HepG2 (cell line): ENCODE measurements around the gene RRBP1. TPM values are rescaled to one million over a fixed set of nuclear protein-coding genes. Genes with fewer than 3 reads are reported as not detected.

Experiments used
- DPF2 ChIP-seq: sonication (generic); formaldehyde crosslinking; IDR thresholded peaks from 2 replicates; pipeline ENCODE4 v1.4.0; 2020; ENCODE audit warnings: mild to moderate bottlenecking, low read depth, missing genetic modification reagents, borderline replicate concordance
- ETV5 ChIP-seq: IDR thresholded peaks from 2 replicates; pipeline ENCODE4 v1.6.1; 2018; ENCODE audit warnings: missing biosample characterization, missing genetic modification reagents, inconsistent platforms, borderline replicate concordance
- JUN ChIP-seq: sonication (generic); formaldehyde crosslinking; IDR thresholded peaks from 2 replicates; pipeline ENCODE4 v1.4.0; 2020; ENCODE audit warnings: mild to moderate bottlenecking, missing genetic modification reagents
- RBFOX2 ChIP-seq: fragments of 200-400 bp; formaldehyde crosslinking; IDR thresholded peaks from 2 replicates; pipeline ENCODE4 v1.6.1; 2017; ENCODE audit warnings: low read depth, mild to moderate bottlenecking, low read length
- RXRA ChIP-seq: sonication (generic); formaldehyde crosslinking; IDR thresholded peaks from 2 replicates; pipeline ENCODE4 v1.5.1; 2020; ENCODE audit warnings: missing genetic modification reagents
- RXRB ChIP-seq: IDR thresholded peaks from 2 replicates; pipeline ENCODE4 v1.6.1; 2016; ENCODE audit warnings: borderline replicate concordance, missing genetic modification reagents, missing compliant biosample characterization
- SOX5 ChIP-seq: IDR thresholded peaks from 2 replicates; pipeline ENCODE4 v1.6.1; 2016; ENCODE audit warnings: borderline replicate concordance
- SP140L ChIP-seq: sonication (generic); formaldehyde crosslinking; IDR thresholded peaks from 2 replicates; pipeline ENCODE4 v1.4.0; 2020; ENCODE audit warnings: missing genetic modification reagents, borderline replicate concordance
- ZBTB42 ChIP-seq: sonication (generic); formaldehyde crosslinking; IDR thresholded peaks from 2 replicates; pipeline ENCODE4 v1.5.0; 2020; ENCODE audit warnings: mild to moderate bottlenecking, missing genetic modification reagents
- ZNF264 ChIP-seq: sonication (generic); formaldehyde crosslinking; IDR thresholded peaks from 2 replicates; pipeline ENCODE4 v1.4.0; 2020; ENCODE audit warnings: missing genetic modification reagents
- ZNF367 ChIP-seq: sonication (generic); formaldehyde crosslinking; IDR thresholded peaks from 2 replicates; pipeline ENCODE4 v1.4.0; 2020; ENCODE audit warnings: missing genetic modification reagents, borderline replicate concordance
- ZNF614 ChIP-seq: IDR thresholded peaks from 2 replicates; pipeline ENCODE4 v1.6.1; 2018; ENCODE audit warnings: missing biosample characterization, missing genetic modification reagents, inconsistent platforms, borderline replicate concordance
- ZNF720 ChIP-seq: sonication (generic); formaldehyde crosslinking; IDR thresholded peaks from 2 replicates; pipeline ENCODE4 v1.4.0; 2020; ENCODE audit warnings: missing genetic modification reagents
- polyA plus RNA-seq, 8 experiments: library from polyadenylated mRNA; depleted of rRNA in 3 of 8; stranded (reverse) in 7 of 8; unstranded in 1 of 8; fragments of >200 nt; fragmentation: Illumina TruSeq in 4 of 8; extraction: Trizol in 4 of 8; gene quantifications; 2 replicates each; pipeline versions ENCODE4 v1.2.1 to v1.2.3, GENCODE V29; 2011 to 2016; ENCODE audit warnings: low read depth in 4 of 8, missing spikeins in 1 of 8, mixed read lengths in 1 of 8; ENCODE audit not compliant: insufficient read depth in 1 of 8
- total RNA-seq, 5 experiments: library from RNA; depleted of rRNA; stranded (reverse); fragments of >200 nt; fragmentation: Illumina TruSeq; extraction: Trizol; gene quantifications; 2 replicates each; pipeline ENCODE4 v1.2.3, GENCODE V29; 2016; ENCODE audit warnings: low read depth in 1 of 5
- TF ChIP-seq, protein P1 (sequence below): sonication (generic); formaldehyde crosslinking; IDR thresholded peaks from 2 replicates; pipeline ENCODE4 v1.5.0; 2020; ENCODE audit warnings: mild to moderate bottlenecking, missing genetic modification reagents
- TF ChIP-seq, protein P2 (sequence below): sonication (generic); formaldehyde crosslinking; IDR thresholded peaks from 2 replicates; pipeline ENCODE4 v1.9.0; 2021; ENCODE audit warnings: missing genetic modification reagents, borderline replicate concordance
- TF ChIP-seq, protein P3 (sequence below): IDR thresholded peaks from 2 replicates; pipeline ENCODE4 v1.6.1; 2016; ENCODE audit warnings: low read depth, missing genetic modification reagents, missing compliant biosample characterization
- TF ChIP-seq, protein P4 (sequence below): IDR thresholded peaks from 2 replicates; pipeline ENCODE4 v1.6.1; 2016; ENCODE audit warnings: low read depth, borderline replicate concordance

RRBP1 gene
- total and polyA plus RNA-seq, 2 of the 13 experiments (the other 11 are each of a cell fraction or from before 2014, with no cell fraction given), result 150 to 222 TPM

DNA sequence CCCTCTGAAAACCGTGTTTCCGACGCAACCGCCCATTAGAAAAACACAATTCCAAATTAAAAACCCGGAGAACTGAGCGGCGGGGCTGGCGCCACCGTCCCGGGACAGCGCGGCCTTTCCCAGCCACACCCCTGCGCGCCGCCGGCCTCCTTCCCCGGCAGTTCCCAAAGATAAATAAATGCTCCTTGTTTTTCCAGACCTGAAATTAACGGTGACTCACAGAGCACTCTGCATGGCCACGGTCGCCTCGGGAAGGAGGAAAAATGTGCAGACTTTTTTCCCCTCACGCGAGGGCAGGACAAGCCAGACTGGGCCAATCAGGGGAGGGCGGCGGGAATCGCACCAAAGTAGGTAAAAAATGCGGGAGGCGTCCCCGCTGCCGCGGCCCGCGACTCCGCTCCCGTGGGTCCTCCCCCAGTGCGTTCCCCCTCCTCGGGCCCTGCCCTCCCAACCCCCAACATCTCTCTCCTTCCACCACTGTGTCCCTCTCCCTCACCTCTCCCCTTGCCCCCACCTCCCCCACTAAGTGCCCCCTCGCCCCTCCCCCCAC, 113.0 kb downstream of the RRBP1 start (continued):
- TF ChIP-seq, protein P1, sequence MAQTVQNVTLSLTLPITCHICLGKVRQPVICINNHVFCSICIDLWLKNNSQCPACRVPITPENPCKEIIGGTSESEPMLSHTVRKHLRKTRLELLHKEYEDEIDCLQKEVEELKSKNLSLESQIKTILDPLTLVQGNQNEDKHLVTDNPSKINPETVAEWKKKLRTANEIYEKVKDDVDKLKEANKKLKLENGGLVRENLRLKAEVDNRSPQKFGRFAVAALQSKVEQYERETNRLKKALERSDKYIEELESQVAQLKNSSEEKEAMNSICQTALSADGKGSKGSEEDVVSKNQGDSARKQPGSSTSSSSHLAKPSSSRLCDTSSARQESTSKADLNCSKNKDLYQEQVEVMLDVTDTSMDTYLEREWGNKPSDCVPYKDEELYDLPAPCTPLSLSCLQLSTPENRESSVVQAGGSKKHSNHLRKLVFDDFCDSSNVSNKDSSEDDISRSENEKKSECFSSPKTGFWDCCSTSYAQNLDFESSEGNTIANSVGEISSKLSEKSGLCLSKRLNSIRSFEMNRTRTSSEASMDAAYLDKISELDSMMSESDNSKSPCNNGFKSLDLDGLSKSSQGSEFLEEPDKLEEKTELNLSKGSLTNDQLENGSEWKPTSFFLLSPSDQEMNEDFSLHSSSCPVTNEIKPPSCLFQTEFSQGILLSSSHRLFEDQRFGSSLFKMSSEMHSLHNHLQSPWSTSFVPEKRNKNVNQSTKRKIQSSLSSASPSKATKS (CRISPR knock-in tag), result no peak
- 0 out of 2 replicates have a peak, but pooled peaks have one; percentile 27 for TF ChIP-seq SOX5 (CRISPR knock-in tag)
- TF ChIP-seq RXRB (CRISPR knock-in tag), result peak; percentile 37; the same call in 1 of the 2 replicates
- TF ChIP-seq, protein P2, sequence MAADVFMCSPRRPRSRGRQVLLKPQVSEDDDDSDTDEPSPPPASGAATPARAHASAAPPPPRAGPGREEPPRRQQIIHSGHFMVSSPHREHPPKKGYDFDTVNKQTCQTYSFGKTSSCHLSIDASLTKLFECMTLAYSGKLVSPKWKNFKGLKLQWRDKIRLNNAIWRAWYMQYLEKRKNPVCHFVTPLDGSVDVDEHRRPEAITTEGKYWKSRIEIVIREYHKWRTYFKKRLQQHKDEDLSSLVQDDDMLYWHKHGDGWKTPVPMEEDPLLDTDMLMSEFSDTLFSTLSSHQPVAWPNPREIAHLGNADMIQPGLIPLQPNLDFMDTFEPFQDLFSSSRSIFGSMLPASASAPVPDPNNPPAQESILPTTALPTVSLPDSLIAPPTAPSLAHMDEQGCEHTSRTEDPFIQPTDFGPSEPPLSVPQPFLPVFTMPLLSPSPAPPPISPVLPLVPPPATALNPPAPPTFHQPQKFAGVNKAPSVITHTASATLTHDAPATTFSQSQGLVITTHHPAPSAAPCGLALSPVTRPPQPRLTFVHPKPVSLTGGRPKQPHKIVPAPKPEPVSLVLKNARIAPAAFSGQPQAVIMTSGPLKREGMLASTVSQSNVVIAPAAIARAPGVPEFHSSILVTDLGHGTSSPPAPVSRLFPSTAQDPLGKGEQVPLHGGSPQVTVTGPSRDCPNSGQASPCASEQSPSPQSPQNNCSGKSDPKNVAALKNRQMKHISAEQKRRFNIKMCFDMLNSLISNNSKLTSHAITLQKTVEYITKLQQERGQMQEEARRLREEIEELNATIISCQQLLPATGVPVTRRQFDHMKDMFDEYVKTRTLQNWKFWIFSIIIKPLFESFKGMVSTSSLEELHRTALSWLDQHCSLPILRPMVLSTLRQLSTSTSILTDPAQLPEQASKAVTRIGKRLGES (CRISPR knock-in tag), result no peak
- TF ChIP-seq, protein P3, sequence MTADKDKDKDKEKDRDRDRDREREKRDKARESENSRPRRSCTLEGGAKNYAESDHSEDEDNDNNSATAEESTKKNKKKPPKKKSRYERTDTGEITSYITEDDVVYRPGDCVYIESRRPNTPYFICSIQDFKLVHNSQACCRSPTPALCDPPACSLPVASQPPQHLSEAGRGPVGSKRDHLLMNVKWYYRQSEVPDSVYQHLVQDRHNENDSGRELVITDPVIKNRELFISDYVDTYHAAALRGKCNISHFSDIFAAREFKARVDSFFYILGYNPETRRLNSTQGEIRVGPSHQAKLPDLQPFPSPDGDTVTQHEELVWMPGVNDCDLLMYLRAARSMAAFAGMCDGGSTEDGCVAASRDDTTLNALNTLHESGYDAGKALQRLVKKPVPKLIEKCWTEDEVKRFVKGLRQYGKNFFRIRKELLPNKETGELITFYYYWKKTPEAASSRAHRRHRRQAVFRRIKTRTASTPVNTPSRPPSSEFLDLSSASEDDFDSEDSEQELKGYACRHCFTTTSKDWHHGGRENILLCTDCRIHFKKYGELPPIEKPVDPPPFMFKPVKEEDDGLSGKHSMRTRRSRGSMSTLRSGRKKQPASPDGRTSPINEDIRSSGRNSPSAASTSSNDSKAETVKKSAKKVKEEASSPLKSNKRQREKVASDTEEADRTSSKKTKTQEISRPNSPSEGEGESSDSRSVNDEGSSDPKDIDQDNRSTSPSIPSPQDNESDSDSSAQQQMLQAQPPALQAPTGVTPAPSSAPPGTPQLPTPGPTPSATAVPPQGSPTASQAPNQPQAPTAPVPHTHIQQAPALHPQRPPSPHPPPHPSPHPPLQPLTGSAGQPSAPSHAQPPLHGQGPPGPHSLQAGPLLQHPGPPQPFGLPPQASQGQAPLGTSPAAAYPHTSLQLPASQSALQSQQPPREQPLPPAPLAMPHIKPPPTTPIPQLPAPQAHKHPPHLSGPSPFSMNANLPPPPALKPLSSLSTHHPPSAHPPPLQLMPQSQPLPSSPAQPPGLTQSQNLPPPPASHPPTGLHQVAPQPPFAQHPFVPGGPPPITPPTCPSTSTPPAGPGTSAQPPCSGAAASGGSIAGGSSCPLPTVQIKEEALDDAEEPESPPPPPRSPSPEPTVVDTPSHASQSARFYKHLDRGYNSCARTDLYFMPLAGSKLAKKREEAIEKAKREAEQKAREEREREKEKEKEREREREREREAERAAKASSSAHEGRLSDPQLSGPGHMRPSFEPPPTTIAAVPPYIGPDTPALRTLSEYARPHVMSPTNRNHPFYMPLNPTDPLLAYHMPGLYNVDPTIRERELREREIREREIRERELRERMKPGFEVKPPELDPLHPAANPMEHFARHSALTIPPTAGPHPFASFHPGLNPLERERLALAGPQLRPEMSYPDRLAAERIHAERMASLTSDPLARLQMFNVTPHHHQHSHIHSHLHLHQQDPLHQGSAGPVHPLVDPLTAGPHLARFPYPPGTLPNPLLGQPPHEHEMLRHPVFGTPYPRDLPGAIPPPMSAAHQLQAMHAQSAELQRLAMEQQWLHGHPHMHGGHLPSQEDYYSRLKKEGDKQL, result no peak
- TF ChIP-seq DPF2 (CRISPR knock-in tag), result no peak
- TF ChIP-seq RBFOX2, result peak; percentile 60
- TF ChIP-seq ZBTB42 (CRISPR knock-in tag), result no peak
- TF ChIP-seq RXRA (CRISPR knock-in tag), result peak; percentile 57; the same call in 1 of the 2 replicates
- TF ChIP-seq ZNF720, result no peak
- TF ChIP-seq JUN (CRISPR knock-in tag), result peak; percentile 39; the same call in 1 of the 2 replicates
- no peak for TF ChIP-seq ZNF367 (CRISPR knock-in tag)
- TF ChIP-seq SP140L (CRISPR knock-in tag), result no peak
- TF ChIP-seq ZNF264, result peak; percentile 77
- no peak; the same call in 1 of the 2 replicates for TF ChIP-seq ETV5 (CRISPR knock-in tag)
- TF ChIP-seq, protein P4, sequence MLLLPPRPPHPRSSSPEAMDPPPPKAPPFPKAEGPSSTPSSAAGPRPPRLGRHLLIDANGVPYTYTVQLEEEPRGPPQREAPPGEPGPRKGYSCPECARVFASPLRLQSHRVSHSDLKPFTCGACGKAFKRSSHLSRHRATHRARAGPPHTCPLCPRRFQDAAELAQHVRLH (CRISPR knock-in tag), result 0 out of 2 replicates have a peak, but pooled peaks have one; percentile 67
- TF ChIP-seq ZNF614 (CRISPR knock-in tag), result peak; percentile 41; the same call in 1 of the 2 replicates
